HG02884 (cell line): ENCODE measurements around the gene BANF1.
"Not testable (repeated sequence)": the region's sequence is repeated elsewhere in the genome, so short reads cannot be mapped to it uniquely, and the experiment has no call there.

Experiments
- ATAC-seq: cut with Tn5 transposase; IDR thresholded peaks from one replicate; pipeline ENCODE4 v1.9.1; 2021; ENCODE audit warnings: mild to moderate bottlenecking, moderate library complexity; ENCODE audit not compliant: unreplicated experiment

The BANF1 gene

DNA sequence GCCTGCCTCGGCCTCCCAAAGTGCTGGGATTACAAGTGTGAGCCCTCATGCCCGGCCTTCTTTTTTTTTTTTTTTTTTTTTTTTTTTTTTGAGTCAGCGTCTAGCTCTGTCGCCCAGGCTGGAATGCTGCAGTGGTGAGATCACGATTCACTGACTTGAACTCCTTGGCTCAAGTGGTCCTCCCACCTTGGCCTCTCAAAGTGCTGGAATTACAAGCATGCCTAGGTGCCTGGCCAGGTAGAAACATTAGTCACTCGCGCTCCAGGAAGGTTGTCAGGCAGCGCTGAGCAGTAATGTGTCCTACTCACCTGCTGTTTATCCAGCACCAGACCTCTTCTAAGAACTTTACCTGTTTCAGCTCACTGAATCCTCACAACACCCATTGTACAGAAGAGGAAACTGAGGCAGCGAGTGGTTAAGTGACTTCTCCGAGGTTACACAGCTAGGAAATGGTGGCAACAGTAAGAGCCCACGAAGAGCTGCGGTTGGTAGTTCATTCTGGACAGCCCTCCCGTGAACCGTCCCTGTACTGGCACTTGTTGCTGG, 9.0 kb downstream of the BANF1 start:
- ATAC-seq: no peak

DNA sequence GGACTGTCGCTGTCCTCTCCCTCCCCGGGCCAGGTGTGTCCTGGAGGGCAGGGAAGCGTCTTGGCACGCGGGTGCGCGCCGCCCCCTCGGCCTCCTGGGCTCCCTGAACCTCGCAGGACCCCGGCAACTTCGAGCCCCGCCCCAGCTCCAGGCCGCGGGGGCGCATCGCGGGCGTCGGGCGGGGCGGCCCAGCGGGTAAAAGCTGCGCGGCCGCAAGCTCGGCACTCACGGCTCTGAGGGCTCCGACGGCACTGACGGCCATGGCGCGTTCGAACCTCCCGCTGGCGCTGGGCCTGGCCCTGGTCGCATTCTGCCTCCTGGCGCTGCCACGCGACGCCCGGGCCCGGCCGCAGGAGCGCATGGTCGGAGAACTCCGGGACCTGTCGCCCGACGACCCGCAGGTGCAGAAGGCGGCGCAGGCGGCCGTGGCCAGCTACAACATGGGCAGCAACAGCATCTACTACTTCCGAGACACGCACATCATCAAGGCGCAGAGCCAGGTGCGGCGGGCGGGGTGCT, 9.5 kb downstream of the BANF1 start, which contains the start of gene CST6:
CST6 (plus strand) TSS at position 224 of the 519 bp plus-strand sequence; CDS start at position 261, 37 bp downstream.
- no peak for ATAC-seq

DNA sequence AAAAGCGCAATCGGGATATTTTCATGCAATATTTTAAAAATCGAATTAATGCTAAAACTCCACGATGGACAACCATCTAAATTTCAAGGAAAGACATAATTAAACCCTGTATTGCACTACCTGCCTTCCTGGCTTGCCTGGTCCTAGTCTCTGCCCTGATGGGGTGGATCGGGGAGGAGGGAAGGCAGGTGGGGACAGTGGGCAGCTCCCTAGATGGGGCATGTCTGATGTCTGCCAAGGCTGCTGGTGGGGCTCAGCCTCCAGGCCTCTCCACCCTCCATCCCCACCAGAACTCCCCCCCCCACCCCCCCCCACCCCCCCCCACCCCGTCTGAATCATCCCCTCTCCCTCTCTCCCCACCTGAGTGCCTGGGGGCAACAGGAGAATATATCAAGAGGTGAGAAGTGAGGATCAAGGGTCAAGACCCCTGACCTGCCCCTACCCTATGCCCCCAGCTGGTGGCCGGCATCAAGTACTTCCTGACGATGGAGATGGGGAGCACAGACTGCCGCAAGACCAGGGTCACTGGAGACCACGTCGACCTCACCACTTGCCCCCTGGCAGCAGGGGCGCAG, 10.2 kb downstream of the BANF1 start:
- no peak for ATAC-seq

DNA sequence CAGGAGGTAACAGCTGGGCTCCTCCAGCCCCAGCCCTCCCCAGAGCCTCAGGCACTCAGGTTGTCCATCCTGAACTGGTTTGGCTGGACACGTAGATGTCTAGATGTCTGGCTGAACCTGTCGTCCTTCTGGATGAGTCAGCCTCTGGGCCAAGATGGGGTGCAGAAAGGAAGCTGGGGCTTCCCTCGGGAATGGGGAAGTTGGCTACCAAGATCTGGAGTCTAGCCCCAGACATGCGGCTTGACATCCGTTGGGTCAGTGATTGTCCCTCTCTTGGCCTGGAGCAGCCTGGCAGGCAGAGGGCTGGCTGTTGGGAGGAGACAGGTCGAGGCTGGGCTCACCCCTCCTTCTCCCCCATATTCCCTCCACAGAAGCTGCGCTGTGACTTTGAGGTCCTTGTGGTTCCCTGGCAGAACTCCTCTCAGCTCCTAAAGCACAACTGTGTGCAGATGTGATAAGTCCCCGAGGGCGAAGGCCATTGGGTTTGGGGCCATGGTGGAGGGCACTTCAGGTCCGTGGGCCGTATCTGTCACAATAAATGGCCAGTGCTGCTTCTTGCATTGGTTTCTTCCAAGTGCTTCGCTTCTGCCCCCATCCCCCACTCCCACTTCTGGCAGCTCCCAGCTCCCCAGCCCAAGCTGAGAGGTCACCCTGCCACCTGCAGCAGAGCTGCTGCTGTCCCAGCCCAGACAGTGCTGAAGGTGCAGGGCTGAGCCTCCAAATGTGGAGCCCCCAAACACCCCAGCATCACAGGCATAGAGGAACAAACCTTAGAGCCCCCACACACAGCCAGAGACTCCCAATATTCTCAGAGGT, 10.9 kb downstream of the BANF1 start:
- ATAC-seq: no peak

DNA sequence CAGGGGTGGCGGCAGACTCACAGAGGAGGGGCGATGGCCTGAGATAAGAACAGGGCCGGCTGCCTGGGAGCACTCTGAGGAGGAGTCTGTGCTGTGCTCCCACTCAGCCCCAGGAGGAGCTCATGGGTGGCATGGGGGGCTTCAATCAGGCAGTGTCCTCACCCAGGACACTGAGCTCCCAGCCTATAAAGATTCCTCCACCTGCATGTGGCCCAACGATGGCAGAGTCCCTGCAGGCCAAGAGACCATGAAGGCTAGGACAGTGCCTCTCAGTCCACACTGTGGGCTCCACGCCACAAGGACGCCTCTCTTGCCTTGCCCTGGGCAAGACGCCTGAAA, 11.4 kb downstream of the BANF1 start:
- no peak for ATAC-seq

DNA sequence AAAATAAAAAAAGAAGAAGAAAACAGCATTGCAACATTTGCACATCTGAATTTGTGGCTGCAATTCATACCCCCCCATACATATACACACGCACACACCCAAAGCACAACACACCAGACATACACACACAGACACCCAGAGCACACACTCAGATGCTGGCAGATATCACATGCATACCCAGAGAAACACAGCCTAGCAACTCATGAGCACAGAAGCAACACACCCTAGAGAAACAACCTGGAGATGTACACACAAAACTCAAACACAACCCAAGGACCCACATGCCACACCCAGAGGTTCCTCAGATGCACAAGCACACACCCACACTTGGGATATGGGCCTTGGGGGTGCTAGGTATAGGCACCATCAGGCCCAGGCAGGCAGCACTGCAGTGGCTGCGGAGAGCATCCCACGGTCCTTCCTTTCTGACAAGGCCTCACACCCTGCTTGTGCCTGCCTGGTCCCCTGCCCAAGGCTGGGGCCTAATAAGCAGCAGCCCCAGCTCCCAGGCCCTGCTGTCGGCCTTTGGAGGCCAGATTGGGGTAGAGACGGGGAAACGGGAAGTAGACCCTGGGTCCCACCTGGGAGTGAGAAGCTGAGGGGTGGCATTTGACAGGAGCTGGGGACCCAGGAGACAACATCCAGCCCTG, 12.6 kb downstream of the BANF1 start:
- no peak for ATAC-seq

DNA sequence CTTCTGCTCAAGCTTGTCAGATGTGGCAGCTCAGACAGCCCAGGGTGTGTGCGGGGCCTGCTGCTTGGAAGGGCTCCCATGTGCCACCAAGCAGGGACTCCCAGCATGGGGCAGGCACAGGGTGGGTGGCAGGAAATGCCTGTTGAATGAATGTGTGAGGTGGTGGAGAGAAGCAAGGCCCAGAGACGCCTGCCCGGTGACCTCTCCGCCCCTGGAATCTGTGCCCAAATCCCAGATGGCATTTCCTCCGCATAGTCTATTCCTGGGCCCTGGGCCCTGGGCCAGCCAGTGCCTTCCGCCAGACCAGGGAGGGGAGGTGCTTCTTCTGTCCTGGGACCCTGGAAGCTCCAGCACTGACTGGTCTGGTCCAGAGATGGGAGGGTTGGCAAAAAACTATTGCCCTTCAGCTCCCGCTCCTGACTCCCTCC, 13.2 kb downstream of the BANF1 start:
- ATAC-seq: no peak

DNA sequence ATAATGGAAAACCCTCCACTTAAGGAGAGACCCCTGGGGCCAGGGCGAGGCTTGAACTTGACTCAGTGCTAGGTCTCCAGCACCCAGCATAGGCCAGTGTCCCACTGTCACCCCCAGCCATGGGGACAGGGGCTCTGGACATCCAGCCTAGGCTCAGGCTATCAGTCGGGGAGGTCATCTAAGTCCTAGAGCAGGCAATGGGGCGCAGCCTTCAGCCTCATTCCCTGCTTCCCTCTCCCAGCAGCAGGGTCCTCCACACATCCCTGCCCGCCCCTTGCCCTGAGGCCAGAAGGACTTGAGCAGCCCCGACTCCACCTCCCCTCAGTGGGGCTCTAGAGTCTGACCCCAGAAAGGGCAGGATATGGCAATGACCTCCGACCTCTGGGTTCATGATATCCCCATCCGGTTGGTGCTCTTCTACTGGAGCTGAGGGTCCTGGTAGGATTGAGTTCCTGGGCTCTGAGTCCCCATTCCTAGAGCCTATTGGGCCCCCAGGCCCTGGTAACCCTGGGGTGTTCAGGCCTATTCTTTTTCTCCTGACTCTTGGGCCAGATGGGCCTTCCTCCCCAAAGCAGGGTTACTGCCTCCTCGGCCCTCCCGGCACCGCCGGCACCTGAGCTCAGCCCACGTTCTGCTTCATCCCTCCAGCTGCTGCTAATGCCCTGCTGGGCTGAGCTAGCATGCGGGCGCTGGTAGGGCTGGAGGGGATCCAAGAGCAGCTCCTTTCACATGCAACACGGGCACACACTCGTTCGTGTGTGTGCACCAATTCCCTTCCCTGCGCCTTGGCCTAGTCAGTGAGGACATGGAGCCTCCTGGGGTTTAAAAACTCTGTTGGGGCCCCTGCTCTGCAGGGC, 13.9 kb downstream of the BANF1 start:
- ATAC-seq: no peak

DNA sequence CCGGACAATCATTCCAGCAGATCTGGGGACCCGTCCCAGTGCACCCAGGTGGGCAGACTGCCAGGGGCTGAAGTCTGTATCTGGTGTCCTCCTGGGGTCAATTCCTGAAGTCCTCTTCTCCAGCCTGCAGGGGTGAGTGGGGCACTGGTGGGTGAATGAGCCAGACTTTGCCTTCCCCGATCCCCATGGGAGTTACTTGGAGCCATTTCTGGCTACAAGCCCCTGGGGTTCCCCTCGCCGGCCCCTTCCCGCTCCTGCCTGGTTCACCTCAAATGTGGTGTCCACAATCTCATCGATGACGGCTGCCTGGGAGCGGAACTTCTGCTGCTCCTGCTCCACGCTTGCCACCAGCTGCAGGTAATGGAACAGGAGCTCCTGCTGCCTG, 14.5 kb downstream of the BANF1 start:
- ATAC-seq: no peak

DNA sequence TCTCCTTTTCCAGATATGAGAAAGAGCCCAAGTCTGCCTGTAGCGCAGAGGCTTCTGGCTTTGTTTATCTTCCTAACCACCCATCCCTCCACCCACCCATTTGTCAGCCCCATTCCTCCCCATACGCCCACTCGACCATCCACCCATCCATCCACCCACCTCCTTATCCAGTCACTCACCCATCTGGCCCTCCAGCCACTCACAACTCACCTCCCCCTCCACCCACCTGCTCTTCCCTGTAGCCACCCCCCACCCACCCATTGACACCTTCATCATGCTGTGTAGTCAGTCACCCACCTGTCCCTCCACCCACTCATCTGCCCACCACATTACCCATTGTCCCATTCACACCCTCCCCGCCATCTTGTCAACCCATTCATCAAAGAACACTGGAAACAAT, 15.0 kb downstream of the BANF1 start:
- ATAC-seq: no peak

DNA sequence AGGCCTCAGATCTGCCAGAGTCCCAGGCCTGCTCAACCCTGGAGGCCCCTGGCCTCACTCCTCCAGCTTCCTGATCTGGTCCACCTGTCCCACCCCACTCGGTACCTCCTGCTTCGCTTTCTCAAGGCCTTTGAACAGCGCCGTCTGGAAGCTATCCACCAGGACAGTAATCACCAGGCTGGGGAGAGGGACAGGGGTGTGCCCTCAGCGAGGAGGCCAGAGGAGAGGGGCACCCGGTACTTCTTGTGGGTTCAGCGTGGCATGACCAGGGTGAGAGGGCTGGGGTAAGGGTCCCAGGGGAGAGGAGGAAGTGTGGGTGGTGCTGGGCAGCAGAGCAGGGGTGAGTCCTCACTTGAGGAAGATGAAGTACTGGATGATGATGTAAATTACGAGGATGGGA, 17.9 kb downstream of the BANF1 start:
- no peak for ATAC-seq

DNA sequence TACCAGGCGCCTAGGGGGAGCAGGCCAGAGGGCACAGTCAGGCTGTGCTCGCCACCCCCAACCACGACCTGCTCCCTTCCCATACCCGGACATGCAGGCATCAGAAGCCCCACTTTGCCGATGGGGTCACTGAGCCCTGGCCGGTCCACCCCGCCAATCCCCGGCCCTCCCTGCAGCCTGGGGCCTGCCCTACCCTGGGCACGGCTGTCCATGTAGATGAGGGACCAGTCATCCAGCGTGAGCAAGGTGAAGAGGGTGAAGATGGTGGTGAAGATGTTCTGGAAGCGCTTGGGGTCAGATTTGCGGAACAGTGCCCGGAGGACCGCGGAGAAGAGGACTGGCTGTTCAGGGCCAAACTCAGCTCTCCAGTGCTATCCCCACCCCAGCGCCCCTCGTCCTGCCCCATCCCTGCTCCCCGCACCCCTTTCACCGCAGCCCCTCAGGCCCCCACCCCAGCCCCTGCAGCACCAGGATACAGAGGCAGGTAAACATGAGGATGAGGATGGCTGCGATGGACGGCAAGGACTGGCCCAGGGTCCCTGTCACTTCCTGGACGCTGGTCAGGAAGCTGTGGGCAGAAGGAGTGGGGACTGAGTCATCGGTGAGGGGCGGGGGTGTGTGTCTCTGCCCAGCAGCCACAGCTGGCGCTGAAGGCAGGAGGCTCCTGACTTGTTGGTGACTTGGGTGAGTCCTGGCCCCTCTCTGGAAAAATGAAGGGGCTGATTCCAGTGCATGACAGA, 18.5 kb downstream of the BANF1 start:
- no peak for ATAC-seq

DNA sequence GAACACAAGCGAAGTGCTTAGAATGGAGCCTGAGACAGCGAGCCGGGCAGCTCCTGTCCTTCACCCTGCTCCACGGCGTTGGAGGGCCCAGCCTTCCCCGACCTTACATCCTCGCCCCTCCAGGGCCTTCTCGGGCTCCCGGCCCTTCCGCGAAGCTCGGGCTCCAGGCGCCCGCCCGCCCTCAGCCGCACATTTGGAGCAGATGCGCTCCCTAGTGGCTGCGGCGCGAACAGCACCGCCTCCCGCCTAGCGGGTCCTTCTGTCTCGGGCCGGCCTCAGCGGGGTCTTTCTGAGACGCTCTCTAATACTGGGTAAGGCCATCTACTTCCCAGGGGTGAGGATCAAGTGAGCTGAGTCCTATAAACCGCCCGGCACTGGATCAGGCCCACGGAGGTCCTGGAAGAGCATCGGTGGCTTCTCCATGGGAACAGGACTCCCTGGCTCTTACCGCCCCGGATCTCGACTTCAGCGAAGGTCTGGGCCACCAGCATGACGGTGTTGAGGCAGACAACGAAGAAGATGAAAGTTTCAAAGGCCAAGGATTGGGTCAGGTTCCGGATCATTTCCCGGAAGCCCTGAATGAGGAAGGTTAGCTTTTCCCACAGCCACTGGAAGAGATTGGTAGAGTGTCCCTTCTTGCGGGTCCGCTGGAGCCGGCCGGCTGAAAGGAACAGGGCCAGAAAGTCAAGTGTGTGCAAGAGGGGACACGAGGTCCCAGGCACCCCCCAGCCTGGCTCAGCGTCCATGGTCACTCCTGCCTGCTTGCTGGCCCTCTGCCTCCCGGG, 20.3 kb downstream of the BANF1 start:
- ATAC-seq: no peak

DNA sequence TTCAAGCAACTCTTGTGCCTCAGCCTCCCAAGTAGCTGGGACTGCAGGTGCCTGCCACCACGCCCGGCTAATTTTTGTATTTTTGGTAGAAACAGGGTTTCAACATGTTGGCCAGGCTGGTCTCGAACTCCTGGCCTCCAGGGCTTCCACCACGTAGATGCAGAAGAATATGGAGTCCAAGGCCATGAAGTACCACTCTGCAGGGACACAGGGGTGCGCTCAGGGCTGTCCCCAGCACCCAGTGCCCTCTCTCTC, 20.8 kb downstream of the BANF1 start:
- not testable (repeated sequence) for ATAC-seq

DNA sequence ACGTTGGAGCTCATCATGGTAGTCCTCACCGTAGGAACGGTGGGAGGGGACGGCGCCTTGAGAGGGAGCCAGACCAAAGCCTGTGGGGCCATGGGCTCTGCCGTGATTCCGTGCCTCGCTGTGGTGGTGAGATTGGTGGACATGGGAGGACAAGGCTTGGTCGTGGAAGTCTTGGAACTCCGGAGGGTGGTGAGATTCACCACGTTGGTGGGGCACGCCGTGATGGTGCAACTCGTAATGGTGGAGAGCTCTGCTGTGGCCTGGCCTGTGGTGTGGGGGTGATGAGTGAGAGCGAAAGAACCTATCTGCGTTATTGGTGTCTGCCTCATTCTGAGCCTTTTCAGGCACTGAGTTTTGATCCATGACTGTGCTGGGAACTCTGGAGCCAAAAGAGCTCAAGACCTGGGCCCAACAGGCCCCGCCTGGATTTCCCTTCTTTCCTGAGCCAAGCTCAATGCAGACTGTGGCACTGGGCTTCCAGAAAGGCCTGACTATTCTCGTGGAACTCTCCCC, 23.8 kb downstream of the BANF1 start, which contains the start of gene CATSPER1:
CATSPER1 (minus strand) TSS at position 463 of the 513 bp plus-strand sequence; CDS start at position 363, 100 bp downstream.
- ATAC-seq: no peak

DNA sequence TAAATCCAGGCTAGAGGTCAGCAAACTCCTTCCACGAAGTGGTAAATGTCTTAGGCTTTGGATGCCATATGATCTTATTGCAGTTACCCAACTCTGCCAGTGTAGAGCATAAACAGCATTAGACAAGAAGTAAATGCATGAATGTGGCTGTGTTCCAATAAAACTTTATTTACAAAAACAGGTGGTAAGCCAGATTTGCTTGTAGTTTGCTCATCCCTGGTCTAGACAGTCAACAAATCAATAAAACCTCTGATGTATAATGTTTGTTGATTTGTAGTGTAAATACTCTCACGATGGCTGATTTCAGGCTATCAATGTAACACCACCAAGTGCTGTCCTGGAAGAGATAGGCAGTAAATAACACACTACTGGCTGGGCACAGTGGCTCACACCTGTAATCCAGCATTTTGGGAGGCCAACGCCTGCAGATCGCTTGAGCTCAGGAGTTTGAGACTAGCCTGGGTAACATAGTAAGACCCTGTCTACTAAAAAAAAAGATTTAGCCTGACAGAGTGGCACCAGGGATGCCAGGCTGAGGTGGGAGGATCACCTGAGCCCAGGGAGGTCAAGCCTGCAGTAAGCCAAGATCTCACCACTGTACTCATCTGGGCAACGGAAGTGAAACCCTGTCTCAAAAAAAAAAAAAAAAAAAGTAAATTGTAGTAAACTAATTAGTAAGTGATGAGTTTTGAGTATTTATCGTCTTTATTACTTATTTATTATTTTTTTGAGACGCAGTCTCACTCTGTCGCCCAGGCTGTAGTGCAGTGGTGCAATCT, 30.8 kb downstream of the BANF1 start:
- ATAC-seq: no peak

DNA sequence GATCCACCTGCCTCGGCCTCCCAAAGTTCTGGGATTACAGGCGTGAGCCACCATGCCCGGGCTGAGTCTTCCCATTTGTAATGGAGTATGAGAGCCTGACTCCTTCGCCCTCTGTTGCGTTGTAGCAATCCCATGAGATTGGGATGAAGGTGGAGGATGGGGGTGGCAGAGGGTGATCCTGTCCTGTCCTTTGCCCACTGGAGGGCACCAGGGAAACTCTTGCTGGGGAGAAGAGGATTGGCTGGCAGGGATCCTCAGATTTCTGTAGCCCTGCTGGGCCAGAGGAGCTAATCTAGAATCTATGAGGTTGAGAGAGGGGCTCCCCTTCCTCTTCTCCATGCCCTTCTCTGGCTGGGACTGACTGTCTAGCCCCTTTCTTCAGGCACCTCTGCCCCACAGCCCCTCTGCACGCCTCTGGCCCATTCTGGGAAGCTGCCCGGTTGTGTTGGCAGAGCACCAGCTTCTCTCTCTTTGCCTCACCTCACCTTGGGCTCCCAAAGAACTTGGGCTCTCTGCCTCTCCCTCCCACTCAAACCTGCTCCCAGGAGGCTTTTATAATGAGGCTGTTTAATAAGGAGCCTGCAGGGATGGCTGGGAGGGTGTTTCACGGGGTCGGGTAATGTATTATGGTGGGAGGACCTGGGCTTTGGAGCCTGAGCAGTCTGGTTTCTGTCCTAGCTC, 33.5 kb downstream of the BANF1 start:
- no peak for ATAC-seq

DNA sequence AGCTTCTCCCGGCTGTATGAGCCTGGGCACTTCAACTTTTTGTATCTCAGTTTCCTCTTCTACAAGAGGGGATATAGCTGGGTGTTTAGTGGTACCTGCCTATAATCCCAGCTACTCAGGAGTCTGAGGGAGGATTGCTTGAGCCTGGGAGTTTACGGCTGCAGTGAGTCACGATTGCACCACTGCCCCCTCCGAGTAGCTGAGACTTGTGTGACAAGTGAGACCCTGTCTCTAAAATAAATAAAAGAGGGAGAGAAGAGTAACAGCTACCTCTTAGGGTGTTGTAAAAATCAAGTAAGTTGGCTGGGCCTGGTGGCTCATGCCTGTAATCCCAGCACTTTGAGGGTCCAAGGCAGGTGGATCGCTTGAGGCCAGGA, 34.0 kb downstream of the BANF1 start:
- no peak for ATAC-seq
